Activated CD8-positive, alpha-beta T cell treated with anti-CD3 and anti-CD28 coated beads for 36 hours (primary cell): ENCODE data around the gene DCAF4. TPM values are rescaled to one million over a fixed set of nuclear protein-coding genes. Genes with fewer than 3 reads are reported as not detected.

Source experiments
- ATAC-seq: fragments of 200-7000 bp; cut with Tn5 transposase; one replicate; pipeline ENCODE4 v1.10.0; 2021; ENCODE audit warnings: mild to moderate bottlenecking, moderate library complexity
- CTCF ChIA-PET: fragments of 350-600 bp; sonication (Branson Sonifier 250); formaldehyde crosslinking; loops from one replicate; lab custom pipeline; 2021; ENCODE audit warnings: antibody characterized with exemption; lab: Charles Lee
- POLR2A ChIA-PET: fragments of 350-600 bp; sonication (Branson Sonifier 250); formaldehyde crosslinking; loops from one replicate; lab custom pipeline; 2021; ENCODE audit warnings: antibody characterized with exemption; lab: Charles Lee
- DNase-seq: peaks from one replicate; pipeline ENCODE4 v3.0.0-alpha.2; 2020
- H3K27ac Mint-ChIP-seq: one replicate; pipeline ENCODE4 v1.8.0; 2021; ENCODE audit warnings: mild to moderate bottlenecking, mixed read lengths
- H3K27me3 Mint-ChIP-seq: one replicate; pipeline ENCODE4 v1.8.0; 2021; ENCODE audit warnings: mixed read lengths
- H3K36me3 Mint-ChIP-seq: one replicate; pipeline ENCODE4 v1.8.0; 2021; ENCODE audit warnings: low read depth, mixed read lengths
- H3K4me1 Mint-ChIP-seq: one replicate; pipeline ENCODE4 v1.8.0; 2021; ENCODE audit warnings: low read depth, mixed read lengths
- H3K4me3 Mint-ChIP-seq: one replicate; pipeline ENCODE4 v1.8.0; 2021; ENCODE audit warnings: mild to moderate bottlenecking, moderate library complexity, mixed read lengths
- H3K9me3 Mint-ChIP-seq: one replicate; pipeline ENCODE4 v1.8.0; 2021; ENCODE audit warnings: mixed read lengths
- intact Hi-C: fragments of 100-400 bp; cut with micrococcal nuclease; formaldehyde crosslinking; loops from one replicate; pipeline ENCODE4 v1.10.0; 2022
- total RNA-seq, 2 experiments: library from RNA; stranded (reverse); gene quantifications; one replicate each; pipeline ENCODE4 v1.2.3, GENCODE V29; 2021
- TF ChIP-seq, protein P1 (sequence below): fragments of 200-600 bp; IDR thresholded peaks from one replicate; pipeline ENCODE4 v1.8.0; 2022; ENCODE audit warnings: antibody characterized with exemption, mild to moderate bottlenecking

Gene DCAF4
- total RNA-seq: 10 to 100 TPM; 17.9 to 19.4 TPM

GRCh38 chr14:72926292-72927028 is at the start of gene DCAF4:
DCAF4 (plus strand) TSS chr14:72926464; CDS start chr14:72937979, 11,515 bp downstream.
- Mint-ChIP-seq H3K4me3 (peak within 1 kb of the TSS; percentile 92), H3K27ac (peak within 1 kb of the TSS; percentile 91), H3K9me3 (no peaks in the 10 kb centered on the region), H3K36me3 (peaks cover 8% of the 10 kb centered on the region), H3K27me3 (peaks cover 4% of the 10 kb centered on the region), H3K4me1 (peaks cover 12% of the 10 kb centered on the region)
- DNase-seq (peak; percentile 96), ATAC-seq (peak; percentile 98)
- ChIA-PET POLR2A (interaction anchor here (0.9 to 1.0 kb wide), 4 partner anchors 12 to 1372 kb away, joined by 3 to 4 read pairs (median 3); partner anchors contain the start of gene DPF3), CTCF (interaction anchor here (0.7 kb wide), 1 partner anchor 23 kb away, joined by 3 read pairs; no protein-coding TSS in a partner anchor)
- intact Hi-C loops: no loop called here
- TF ChIP-seq, protein P1, sequence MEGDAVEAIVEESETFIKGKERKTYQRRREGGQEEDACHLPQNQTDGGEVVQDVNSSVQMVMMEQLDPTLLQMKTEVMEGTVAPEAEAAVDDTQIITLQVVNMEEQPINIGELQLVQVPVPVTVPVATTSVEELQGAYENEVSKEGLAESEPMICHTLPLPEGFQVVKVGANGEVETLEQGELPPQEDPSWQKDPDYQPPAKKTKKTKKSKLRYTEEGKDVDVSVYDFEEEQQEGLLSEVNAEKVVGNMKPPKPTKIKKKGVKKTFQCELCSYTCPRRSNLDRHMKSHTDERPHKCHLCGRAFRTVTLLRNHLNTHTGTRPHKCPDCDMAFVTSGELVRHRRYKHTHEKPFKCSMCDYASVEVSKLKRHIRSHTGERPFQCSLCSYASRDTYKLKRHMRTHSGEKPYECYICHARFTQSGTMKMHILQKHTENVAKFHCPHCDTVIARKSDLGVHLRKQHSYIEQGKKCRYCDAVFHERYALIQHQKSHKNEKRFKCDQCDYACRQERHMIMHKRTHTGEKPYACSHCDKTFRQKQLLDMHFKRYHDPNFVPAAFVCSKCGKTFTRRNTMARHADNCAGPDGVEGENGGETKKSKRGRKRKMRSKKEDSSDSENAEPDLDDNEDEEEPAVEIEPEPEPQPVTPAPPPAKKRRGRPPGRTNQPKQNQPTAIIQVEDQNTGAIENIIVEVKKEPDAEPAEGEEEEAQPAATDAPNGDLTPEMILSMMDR: no peak

DNA sequence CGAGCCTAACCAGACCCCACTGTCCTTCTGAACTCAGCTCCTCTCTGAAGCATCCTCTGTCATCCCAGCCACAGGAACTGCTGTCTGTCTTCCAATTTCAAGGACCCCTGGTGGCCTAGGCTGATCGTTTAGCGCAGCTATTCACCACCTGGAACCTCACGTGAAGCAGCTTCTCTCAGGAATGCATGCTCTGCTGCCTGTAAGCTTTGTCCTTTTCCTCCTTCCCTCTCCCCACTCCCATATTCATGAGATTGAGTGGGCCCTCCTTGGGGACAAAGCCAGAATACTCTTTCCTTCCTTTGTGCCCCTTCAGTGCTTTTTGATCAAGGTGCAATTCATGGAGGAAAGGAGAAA is 49.6 kb upstream of the DCAF4 start:
- H3K4me1 Mint-ChIP-seq: peaks cover 14% of the 10 kb centered on the region
- DNase-seq: no peak

GRCh38 chr14:72878746-72879145 is 47.5 kb upstream of the DCAF4 start:
- Mint-ChIP-seq H3K4me3 (no peak overlapping the region), H3K9me3 (no peaks in the 10 kb centered on the region)
- TF ChIP-seq, protein P1: no peak

More for the DNA sequence above, 49.6 kb upstream of the DCAF4 start:
- H3K9me3 Mint-ChIP-seq: no peaks in the 10 kb centered on the region
- ChIA-PET CTCF (interaction anchor here (0.9 to 1.0 kb wide), 2 partner anchors 359 to 363 kb away, joined by 3 read pairs; no protein-coding TSS in a partner anchor), POLR2A (no interaction called here)
- ATAC-seq: no peak
- TF ChIP-seq, protein P1: no peak
- peaks cover 2% of the 10 kb centered on the region for H3K36me3 Mint-ChIP-seq
- H3K27me3 Mint-ChIP-seq: no peaks in the 10 kb centered on the region
- intact Hi-C loops: no loop called here
- no peak overlapping the region for H3K4me3 Mint-ChIP-seq
- no peak overlapping the region for H3K27ac Mint-ChIP-seq

GRCh38 chr14:72879431-72879830 is 46.8 kb upstream of the DCAF4 start:
- TF ChIP-seq, protein P1: no peak
- ATAC-seq: no peak
- peaks cover 21% of the 10 kb centered on the region for H3K4me1 Mint-ChIP-seq
- H3K27ac Mint-ChIP-seq: no peak overlapping the region
- H3K9me3 Mint-ChIP-seq: no peaks in the 10 kb centered on the region
- DNase-seq: no peak
- H3K36me3 Mint-ChIP-seq: no peaks in the 10 kb centered on the region
- ChIA-PET POLR2A (no interaction called here), CTCF (no interaction called here)
- H3K4me3 Mint-ChIP-seq: no peak overlapping the region
- intact Hi-C loops: no loop called here
- peaks cover 3% of the 10 kb centered on the region for H3K27me3 Mint-ChIP-seq

More at GRCh38 chr14:72878746-72879145, 47.5 kb upstream of the DCAF4 start:
- no peak overlapping the region for H3K27ac Mint-ChIP-seq
- POLR2A ChIA-PET: no interaction called here
- CTCF ChIA-PET: no interaction called here
- DNase-seq: no peak
- H3K36me3 Mint-ChIP-seq: no peaks in the 10 kb centered on the region
- H3K27me3 Mint-ChIP-seq: peaks cover 3% of the 10 kb centered on the region
- no peak for ATAC-seq
- intact Hi-C loops: no loop called here
- peaks cover 18% of the 10 kb centered on the region for H3K4me1 Mint-ChIP-seq

GRCh38 chr14:72880164-72880563 is 46.1 kb upstream of the DCAF4 start:
- Mint-ChIP-seq H3K27me3 (peaks cover 3% of the 10 kb centered on the region), H3K4me1 (peaks cover 21% of the 10 kb centered on the region), H3K9me3 (no peaks in the 10 kb centered on the region), H3K36me3 (no peaks in the 10 kb centered on the region), H3K27ac (no peak overlapping the region), H3K4me3 (no peak overlapping the region)
- intact Hi-C loops: no loop called here
- ChIA-PET POLR2A (interaction anchor here (0.6 kb wide), 1 partner anchor 990 kb away, joined by 4 read pairs; no protein-coding TSS in a partner anchor), CTCF (no interaction called here)
- DNase-seq: no peak
- ATAC-seq: no peak
- TF ChIP-seq, protein P1: no peak
